Peyer's patch (tissue), 4 donors: ENCODE measurements around the gene CCDC57. TPM values are rescaled to one million over a fixed set of nuclear protein-coding genes. Genes with fewer than 3 reads are reported as not detected.

Experiments used
- DNase-seq, 3 donors: peaks; one replicate each; pipeline ENCODE4 v3.0.0-alpha.2; 2017 to 2019
- H3K27ac ChIP-seq, 4 donors: fragments of 200-600 bp; sonication (generic); one replicate each; pipeline ENCODE4 v1.5.1; 2016 to 2019
- H3K27me3 ChIP-seq, 2 donors: fragments of 200-600 bp; sonication (generic); one replicate each; pipeline ENCODE4 v1.5.1; 2019
- H3K36me3 ChIP-seq, 3 donors: fragments of 200-600 bp; sonication (generic); one replicate each; pipeline ENCODE4 v1.5.1; 2016 to 2019
- H3K4me1 ChIP-seq, 4 donors: fragments of 200-600 bp; sonication (generic); one replicate each; pipeline ENCODE4 v1.5.1; 2016 to 2019
- H3K4me3 ChIP-seq, 4 donors: fragments of 200-600 bp; sonication (generic); 1 replicate in 3 of 4; 2 replicates in 1 of 4; pipeline ENCODE4 v1.5.1; 2016 to 2019; ENCODE audit warnings: mild to moderate bottlenecking in 1 of 4
- H3K9me3 ChIP-seq, 4 donors: fragments of 200-600 bp; sonication (generic); one replicate each; pipeline ENCODE4 v1.5.1; 2016 to 2019; ENCODE audit warnings: mild to moderate bottlenecking in 1 of 4
- CTCF ChIP-seq, 6 experiments: fragments of 450-650 bp in 4 of 6; fragments of 200-600 bp in 2 of 6; sonication (generic) in 1 of 6; IDR thresholded peaks; one replicate each; pipeline ENCODE4 v1.5.1; 2017 to 2019; ENCODE audit warnings: antibody characterized with exemption in 6 of 6, mild to moderate bottlenecking in 3 of 6, moderate library complexity in 1 of 6
- POLR2A ChIP-seq, 2 donors: fragments of 450-650 bp; IDR thresholded peaks; one replicate each; pipeline ENCODE4 v1.5.1; 2017; ENCODE audit warnings: antibody characterized with exemption in 2 of 2, mild to moderate bottlenecking in 2 of 2, moderate library complexity in 2 of 2
- total RNA-seq, 4 donors: library from RNA; depleted of rRNA; stranded (reverse); fragments of >200 nt; gene quantifications; one replicate each; pipeline ENCODE4 v1.1.0, GENCODE V29; 2016

Gene CCDC57
- total RNA-seq, 4 donors from 2014 or later, result 28.2 to 144 (median 79.8) TPM

GRCh38 chr17:82250868-82251500 is 38.3 kb upstream of the CCDC57 start:
- Histone ChIP-seq H3K27me3 (no peaks in the 10 kb centered on the region), H3K9me3 (no peaks in the 10 kb centered on the region), H3K4me3 (no peak overlapping the region), H3K27ac (no peak overlapping the region), H3K4me1 (peaks cover 0 to 24% (median 0%) of the 10 kb centered on the region in 4 donors), H3K36me3 (peaks cover 0 to 99% (median 4%) of the 10 kb centered on the region in 3 donors)
- TF ChIP-seq POLR2A (IDR thresholded peaks at IDR 0.05) (no peak), CTCF (IDR thresholded peaks at IDR 0.05) (no peak)
- DNase-seq, result no peak

- Histone ChIP-seq H3K27ac (no peak overlapping the region), H3K9me3 (no peaks in the 10 kb centered on the region), H3K36me3 (peaks cover 0 to 99% (median 4%) of the 10 kb centered on the region in 3 donors), H3K4me1 (peaks cover 0 to 28% (median 0%) of the 10 kb centered on the region in 4 donors), H3K4me3 (no peak overlapping the region), H3K27me3 (no peaks in the 10 kb centered on the region)
- DNase-seq, result no peak
- no peak for TF ChIP-seq CTCF (IDR thresholded peaks at IDR 0.05)
- TF ChIP-seq POLR2A (IDR thresholded peaks at IDR 0.05), result no peak
Measured at GRCh38 chr17:82249896-82250581, 37.4 kb upstream of the CCDC57 start.

- H3K36me3 ChIP-seq, result peaks cover 0 to 100% (median 4%) of the 10 kb centered on the region in 3 donors
- TF ChIP-seq CTCF (IDR thresholded peaks at IDR 0.05), result no peak
- no peak for TF ChIP-seq POLR2A (IDR thresholded peaks at IDR 0.05)
- no peaks in the 10 kb centered on the region for H3K9me3 ChIP-seq
- no peak overlapping the region for H3K4me3 ChIP-seq
- no peak for DNase-seq
- peaks cover 0 to 35% (median 0%) of the 10 kb centered on the region in 4 donors for H3K4me1 ChIP-seq
- H3K27me3 ChIP-seq, result no peaks in the 10 kb centered on the region
- H3K27ac ChIP-seq, result no peak overlapping the region
Measured at GRCh38 chr17:82248815-82249674, 36.4 kb upstream of the CCDC57 start.

DNA sequence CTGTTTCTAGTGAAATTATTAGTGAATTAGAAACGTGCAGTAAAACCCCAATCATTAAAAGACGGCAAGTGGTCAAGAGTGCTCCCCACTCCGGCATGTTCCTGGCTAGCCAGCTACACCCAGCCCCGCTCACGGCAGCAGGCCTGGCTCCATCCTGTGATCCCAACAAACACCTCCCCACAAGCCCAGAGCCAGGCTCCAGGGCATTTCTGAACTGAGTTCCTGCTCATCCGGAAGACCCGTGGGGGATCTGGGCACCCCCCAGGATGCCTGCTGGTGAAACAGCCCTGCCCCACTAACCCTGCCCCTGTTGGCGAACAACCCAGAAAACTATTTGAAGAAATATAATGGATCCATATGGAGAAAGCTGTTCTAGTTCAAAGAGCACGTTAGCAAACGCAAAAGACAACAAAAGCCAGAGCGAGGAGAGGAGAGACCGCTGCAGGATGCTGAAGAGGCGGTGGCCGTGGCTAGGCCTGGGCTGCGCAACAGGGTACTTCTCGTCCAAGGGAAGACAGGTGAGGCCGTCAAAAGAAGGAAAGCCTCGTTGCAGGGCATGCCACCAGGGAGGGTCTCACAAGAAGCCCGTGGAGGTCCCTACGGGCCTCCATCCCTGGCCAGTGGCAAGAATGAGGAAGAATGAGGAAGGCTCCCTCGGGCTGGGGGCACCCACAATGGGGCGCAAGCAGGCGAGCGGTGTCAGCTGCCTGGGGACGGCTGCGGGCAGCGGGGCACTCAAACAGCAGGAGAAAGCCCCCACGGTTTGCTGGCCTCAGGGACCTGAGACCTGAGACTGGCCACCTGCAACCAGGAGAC is 35.4 kb upstream of the CCDC57 start:
- H3K4me3 ChIP-seq, result no peak overlapping the region
- no peak for DNase-seq
- no peaks in the 10 kb centered on the region for H3K27me3 ChIP-seq
- peaks cover 0 to 45% (median 0%) of the 10 kb centered on the region in 4 donors for H3K4me1 ChIP-seq
- no peak overlapping the region for H3K27ac ChIP-seq
- TF ChIP-seq CTCF (IDR thresholded peaks at IDR 0.05), result no peak
- no peak for TF ChIP-seq POLR2A (IDR thresholded peaks at IDR 0.05)
- H3K9me3 ChIP-seq, result no peaks in the 10 kb centered on the region
- H3K36me3 ChIP-seq, result peaks cover 0 to 100% (median 4%) of the 10 kb centered on the region in 3 donors
